ENCODE results near the gene HOGA1.

GRCh38 chr10:97564776-97565175 is 19.4 kb upstream of the HOGA1 start:
- TF ChIP-seq CTCF (IDR thresholded peaks at IDR 0.05; ENCODE audit: insufficient read depth, low read length, poor library complexity, severe bottlenecking) (no peak), EZH2phosphoT487 (conservative IDR thresholded peaks at IDR 0.05; ENCODE audit: low read length) (no peak)

Measured in SU-DHL-6 (cell line).